PC-3 (cell line): ENCODE measurements around the gene TEX10. TPM values are rescaled to one million over a fixed set of nuclear protein-coding genes. Genes with fewer than 3 reads are reported as not detected.

ENCODE experiments used
- ATAC-seq: fragments of 200-7000 bp; cut with Tn5 transposase; 2 replicates; pipeline ENCODE4 v1.9.1; 2020; ENCODE audit warnings: mild to moderate bottlenecking, moderate library complexity
- BruUV-seq: library from RNA; stranded (reverse); fragments of 400-500 nt; replicated peaks from 2 replicates; lab custom pipeline; 2021; lab: Mats Ljungman, UMichigan
- CTCF ChIA-PET: fragments of 300-600 bp; sonication (Branson Sonifier 250); formaldehyde crosslinking; loops from one replicate; lab custom pipeline; 2022; ENCODE audit warnings: antibody characterized with exemption; lab: Charles Lee
- POLR2A ChIA-PET: fragments of 300-600 bp; sonication (Branson Sonifier 250); formaldehyde crosslinking; loops from one replicate; lab custom pipeline; 2022; ENCODE audit warnings: antibody characterized with exemption; ENCODE audit not compliant: unreplicated experiment; lab: Charles Lee
- DNase-seq: peaks from one replicate; pipeline ENCODE4 v3.0.0-alpha.2; 2015
- H2AFZ ChIP-seq: fragments of 300-600 bp; sonication (generic); 2 replicates; pipeline ENCODE4 v1.6.0; 2016; ENCODE audit warnings: antibody characterized with exemption, low read length
- H3F3A ChIP-seq: fragments of 300-600 bp; sonication (generic); one replicate; pipeline ENCODE4 v1.6.0; 2017; ENCODE audit warnings: antibody characterized with exemption, low read length, control low read depth, mild to moderate bottlenecking; ENCODE audit not compliant: unreplicated experiment
- H3K27ac ChIP-seq: fragments of 300-600 bp; sonication (generic); 2 replicates; pipeline ENCODE4 v1.5.1; 2016; ENCODE audit warnings: mild to moderate bottlenecking, low read length
- H3K27me3 ChIP-seq: fragments of 300-600 bp; sonication (generic); 2 replicates; pipeline ENCODE4 v1.6.1; 2016; ENCODE audit warnings: low read length, mixed read lengths
- H3K36me3 ChIP-seq: fragments of 300-600 bp; sonication (generic); 2 replicates; pipeline ENCODE4 v1.6.1; 2016; ENCODE audit warnings: low read depth, mixed run types, low read length, mixed read lengths
- H3K4me1 ChIP-seq: fragments of 300-600 bp; sonication (generic); 2 replicates; pipeline ENCODE4 v1.5.1; 2016; ENCODE audit warnings: low read length; ENCODE audit not compliant: insufficient read depth
- H3K4me2 ChIP-seq: fragments of 300-600 bp; sonication (generic); 2 replicates; pipeline ENCODE4 v1.6.0; 2016; ENCODE audit warnings: low read length
- H3K4me3 ChIP-seq: fragments of 300-600 bp; sonication (generic); 2 replicates; pipeline ENCODE4 v1.5.1; 2016; ENCODE audit warnings: mild to moderate bottlenecking, low read length, mixed read lengths
- H3K79me2 ChIP-seq: fragments of 300-600 bp; sonication (generic); 2 replicates; pipeline ENCODE4 v1.6.1; 2017; ENCODE audit warnings: low read length, mixed read lengths
- H3K9ac ChIP-seq: fragments of 300-600 bp; sonication (generic); 2 replicates; pipeline ENCODE4 v1.6.0; 2016; ENCODE audit warnings: mild to moderate bottlenecking, low read length
- H3K9me2 ChIP-seq: fragments of 300-600 bp; sonication (generic); replicated peaks from 2 replicates; pipeline ENCODE4 v1.6.1; 2016; ENCODE audit warnings: mixed run types, low read length, mixed read lengths
- H3K9me3 ChIP-seq: fragments of 300-600 bp; sonication (generic); 2 replicates; pipeline ENCODE4 v1.6.1; 2016; ENCODE audit warnings: low read length, mixed read lengths
- H4K20me1 ChIP-seq: fragments of 300-600 bp; sonication (generic); 2 replicates; pipeline ENCODE4 v1.6.1; 2016; ENCODE audit warnings: low read length, mixed read lengths
- EZH2 ChIP-seq: fragments of 300-600 bp; sonication (generic); IDR thresholded peaks from one replicate; pipeline ENCODE4 v1.6.1; 2017; ENCODE audit warnings: antibody characterized with exemption, mild to moderate bottlenecking, low read length; ENCODE audit not compliant: unreplicated experiment
- EZH2phosphoT487 ChIP-seq: fragments of 300-600 bp; sonication (generic); IDR thresholded peaks from 2 replicates; pipeline ENCODE4 v1.6.1; 2018; ENCODE audit warnings: mild to moderate bottlenecking, antibody characterized with exemption, low read length, borderline replicate concordance
- intact Hi-C: fragments of 100-400 bp; cut with micrococcal nuclease; formaldehyde crosslinking; loops from 2 replicates; pipeline ENCODE4 v1.9.0; 2023
- total RNA-seq: library from RNA; depleted of rRNA; stranded (reverse); fragments of >200 nt; gene quantifications from 2 replicates; pipeline ENCODE4 v1.2.3, GENCODE V29; 2014
- TF ChIP-seq, protein P1 (sequence below): fragments of 300-600 bp; sonication (generic); conservative IDR thresholded peaks from 2 replicates; pipeline ENCODE4 v1.5.1; 2017; ENCODE audit warnings: antibody characterized with exemption, low read depth, mild to moderate bottlenecking, low read length

The TEX10 gene
- total RNA-seq, 1 experiment from 2014 or later, result 22.1 TPM

DNA sequence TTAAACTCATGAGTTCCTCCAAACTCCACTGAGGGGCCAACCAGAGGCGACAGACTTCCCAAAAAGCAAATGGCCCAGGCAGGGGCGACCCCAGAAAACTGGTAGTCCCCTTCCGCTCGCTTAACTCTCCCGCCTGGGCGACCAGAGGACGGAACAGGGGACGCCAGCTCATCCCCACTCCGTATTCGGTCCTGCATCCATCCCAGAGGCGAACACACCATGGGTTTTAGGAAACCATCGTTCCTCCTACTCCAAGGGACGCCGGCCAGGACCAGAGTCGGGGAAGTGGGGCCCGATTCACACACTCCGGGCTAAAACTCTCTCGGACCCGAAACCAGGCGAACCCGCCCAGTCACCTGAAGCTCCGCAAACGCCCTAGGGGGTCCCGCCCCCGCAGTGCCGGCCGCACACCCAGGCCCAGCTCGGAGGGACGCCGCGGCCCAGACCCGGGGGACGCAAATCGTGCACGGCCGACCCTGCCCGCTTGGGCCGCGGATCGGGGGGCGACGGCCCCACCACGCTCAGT, 478 bp downstream of the TEX10 start:
- peak overlapping the region; percentile 98 for H2AFZ ChIP-seq
- ChIA-PET CTCF (no interaction called here), POLR2A (interaction anchor here (0.6 kb wide), 1 partner anchor 74 kb away, joined by 11 read pairs; no protein-coding TSS in a partner anchor)
- H3K27ac ChIP-seq, result peak overlapping the region; percentile 55
- intact Hi-C loops, result loop anchor here (2.0 to 10.0 kb wide), 2 partner anchors 77 to 243 kb away; no protein-coding TSS in a partner anchor
- no peaks in the 10 kb centered on the region for H3K27me3 ChIP-seq
- H3K9ac ChIP-seq, result peak overlapping the region; percentile 92
- peaks cover 55% of the 10 kb centered on the region for H3K79me2 ChIP-seq
- ATAC-seq, result peak; percentile 55
- peaks cover 6% of the 10 kb centered on the region; the same call in 1 of the 2 replicates for H3K36me3 ChIP-seq
- H3K4me3 ChIP-seq, result peak overlapping the region; percentile 86
- peaks cover 18% of the 10 kb centered on the region for H3K4me1 ChIP-seq
- peak overlapping the region; percentile 89 for H3K4me2 ChIP-seq
- no peak for TF ChIP-seq EZH2
- no peak for TF ChIP-seq EZH2phosphoT487
- TF ChIP-seq, protein P1, sequence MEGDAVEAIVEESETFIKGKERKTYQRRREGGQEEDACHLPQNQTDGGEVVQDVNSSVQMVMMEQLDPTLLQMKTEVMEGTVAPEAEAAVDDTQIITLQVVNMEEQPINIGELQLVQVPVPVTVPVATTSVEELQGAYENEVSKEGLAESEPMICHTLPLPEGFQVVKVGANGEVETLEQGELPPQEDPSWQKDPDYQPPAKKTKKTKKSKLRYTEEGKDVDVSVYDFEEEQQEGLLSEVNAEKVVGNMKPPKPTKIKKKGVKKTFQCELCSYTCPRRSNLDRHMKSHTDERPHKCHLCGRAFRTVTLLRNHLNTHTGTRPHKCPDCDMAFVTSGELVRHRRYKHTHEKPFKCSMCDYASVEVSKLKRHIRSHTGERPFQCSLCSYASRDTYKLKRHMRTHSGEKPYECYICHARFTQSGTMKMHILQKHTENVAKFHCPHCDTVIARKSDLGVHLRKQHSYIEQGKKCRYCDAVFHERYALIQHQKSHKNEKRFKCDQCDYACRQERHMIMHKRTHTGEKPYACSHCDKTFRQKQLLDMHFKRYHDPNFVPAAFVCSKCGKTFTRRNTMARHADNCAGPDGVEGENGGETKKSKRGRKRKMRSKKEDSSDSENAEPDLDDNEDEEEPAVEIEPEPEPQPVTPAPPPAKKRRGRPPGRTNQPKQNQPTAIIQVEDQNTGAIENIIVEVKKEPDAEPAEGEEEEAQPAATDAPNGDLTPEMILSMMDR, result no peak
- no peaks in the 10 kb centered on the region for H3K9me2 ChIP-seq
- peak; percentile 11 for DNase-seq
- no TSS peak for BruUV-seq
- no peaks in the 10 kb centered on the region for H3F3A ChIP-seq
- peaks cover 40% of the 10 kb centered on the region; the same call in 1 of the 2 replicates for H4K20me1 ChIP-seq
- H3K9me3 ChIP-seq, result no peaks in the 10 kb centered on the region

DNA sequence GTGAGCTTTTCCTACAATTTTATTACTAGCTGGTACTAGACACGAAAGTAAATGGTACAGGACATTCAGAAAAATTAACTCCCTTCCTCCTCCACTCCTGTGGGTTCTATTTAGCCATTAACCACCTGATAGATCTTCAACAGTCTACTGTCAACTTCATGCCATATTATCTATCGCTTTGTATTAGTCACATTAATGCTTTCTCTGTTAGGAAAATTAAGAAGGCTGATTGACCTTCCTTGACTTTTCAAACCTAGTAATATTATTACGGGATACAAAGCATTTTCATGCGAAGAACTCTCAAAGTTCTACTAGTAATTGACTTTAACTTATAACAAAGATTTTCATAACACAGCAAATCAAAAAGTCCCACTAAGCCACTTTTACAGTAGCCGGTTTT, 1.2 kb downstream of the TEX10 start:
- Histone ChIP-seq H3K4me3 (peak overlapping the region; percentile 86), H3K9me2 (no peaks in the 10 kb centered on the region), H3K9me3 (no peaks in the 10 kb centered on the region), H2AFZ (no peak overlapping the region), H3F3A (no peaks in the 10 kb centered on the region), H3K79me2 (peaks cover 63% of the 10 kb centered on the region), H3K27ac (no peak overlapping the region), H3K27me3 (no peaks in the 10 kb centered on the region), H3K9ac (peak overlapping the region; percentile 92), H4K20me1 (peaks cover 40% of the 10 kb centered on the region; the same call in 1 of the 2 replicates), H3K4me2 (peak overlapping the region; percentile 89), H3K4me1 (peaks cover 18% of the 10 kb centered on the region), H3K36me3 (peaks cover 12% of the 10 kb centered on the region)
- intact Hi-C loops, result loop anchor here (10.0 kb wide), 1 partner anchor 243 kb away; no protein-coding TSS in a partner anchor
- TF ChIP-seq, protein P1, result no peak
- TF ChIP-seq EZH2phosphoT487 (no peak), EZH2 (no peak)
- no TSS peak for BruUV-seq
- no peak for DNase-seq
- ATAC-seq, result no peak
- POLR2A ChIA-PET, result interaction anchor here (0.6 kb wide), 1 partner anchor 75 kb away, joined by 11 read pairs; no protein-coding TSS in a partner anchor
- CTCF ChIA-PET, result no interaction called here

DNA sequence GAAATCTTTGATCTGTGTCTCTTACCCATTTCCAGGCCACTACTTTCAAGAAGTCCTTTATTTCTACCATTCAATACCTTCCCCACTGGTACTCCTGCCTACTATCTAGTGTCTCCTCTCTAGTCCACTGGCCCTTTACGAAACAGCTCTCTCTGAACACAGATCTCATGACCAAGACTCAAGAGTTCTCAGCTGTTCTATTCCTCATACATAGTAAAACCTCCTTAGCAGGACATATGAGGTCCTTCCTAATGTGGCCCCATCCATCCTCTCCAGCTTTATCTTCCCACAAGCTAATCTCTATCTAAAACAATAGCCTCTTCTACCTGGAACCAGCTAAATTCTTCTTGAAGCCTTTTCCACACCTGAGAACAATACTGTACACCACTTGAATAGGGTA, 2.6 kb downstream of the TEX10 start:
- Histone ChIP-seq H3F3A (no peaks in the 10 kb centered on the region), H3K79me2 (peaks cover 75% of the 10 kb centered on the region), H4K20me1 (peaks cover 40% of the 10 kb centered on the region; the same call in 1 of the 2 replicates), H3K4me1 (peaks cover 18% of the 10 kb centered on the region), H3K4me2 (peak overlapping the region; percentile 89), H3K9ac (no peak overlapping the region), H2AFZ (no peak overlapping the region), H3K36me3 (peaks cover 15% of the 10 kb centered on the region), H3K9me2 (no peaks in the 10 kb centered on the region), H3K4me3 (peak overlapping the region; percentile 86), H3K27ac (no peak overlapping the region), H3K27me3 (no peaks in the 10 kb centered on the region), H3K9me3 (no peaks in the 10 kb centered on the region)
- ChIA-PET POLR2A (no interaction called here), CTCF (no interaction called here)
- DNase-seq (no peak), ATAC-seq (no peak)
- intact Hi-C loops, result loop anchor here (10.0 kb wide), 1 partner anchor 245 kb away; no protein-coding TSS in a partner anchor
- BruUV-seq, result no TSS peak
- no peak for TF ChIP-seq EZH2phosphoT487
- TF ChIP-seq, protein P1, result no peak
- no peak for TF ChIP-seq EZH2
